GM23248 (cell line): ENCODE measurements around the gene LRRC49.

ENCODE experiments used
- EZH2 ChIP-seq: fragments of 200-600 bp; sonication (generic); IDR thresholded peaks from 2 replicates; pipeline ENCODE4 v1.6.1; 2018; ENCODE audit warnings: antibody characterized with exemption, mild to moderate bottlenecking; ENCODE audit not compliant: insufficient read depth, poor library complexity, severe bottlenecking
- EZH2phosphoT487 ChIP-seq: fragments of 200-600 bp; sonication (generic); IDR thresholded peaks from 2 replicates; pipeline ENCODE4 v1.6.1; 2018; ENCODE audit warnings: antibody characterized with exemption, moderate library complexity, mild to moderate bottlenecking, low read depth; ENCODE audit not compliant: insufficient read depth

GRCh38 chr15:71069693-71070092 is 177.1 kb downstream of the LRRC49 start:
- TF ChIP-seq EZH2 (no peak), EZH2phosphoT487 (no peak)
